MM.1S (cell line): ENCODE results near the gene RPS28.

Source experiments
- DNase-seq: peaks from one replicate; pipeline ENCODE4 v3.0.0-alpha.2; 2015
- H2AFZ ChIP-seq: fragments of 300-600 bp; sonication (generic); 2 replicates; pipeline ENCODE4 v1.6.0; 2016; ENCODE audit warnings: antibody characterized with exemption, low read length
- H3F3A ChIP-seq: fragments of 300-600 bp; sonication (generic); 2 replicates; pipeline ENCODE4 v1.6.1; 2016; ENCODE audit warnings: mild to moderate bottlenecking, antibody characterized with exemption, low read length, moderate library complexity, mixed read lengths; ENCODE audit not compliant: insufficient read depth
- H3K27ac ChIP-seq: fragments of 300-600 bp; sonication (generic); 2 replicates; pipeline ENCODE4 v1.5.1; 2016; ENCODE audit warnings: mild to moderate bottlenecking, low read length
- H3K27me3 ChIP-seq: fragments of 300-600 bp; sonication (generic); replicated peaks from 2 replicates; pipeline ENCODE4 v1.6.0; 2016; ENCODE audit warnings: low read length; ENCODE audit not compliant: insufficient read depth
- H3K36me3 ChIP-seq: fragments of 300-600 bp; sonication (generic); replicated peaks from 2 replicates; pipeline ENCODE4 v1.6.1; 2016; ENCODE audit warnings: mild to moderate bottlenecking, low read length, mixed read lengths; ENCODE audit not compliant: insufficient read depth
- H3K4me1 ChIP-seq: fragments of 300-600 bp; sonication (generic); 2 replicates; pipeline ENCODE4 v1.6.1; 2016; ENCODE audit warnings: low read length, mixed read lengths
- H3K4me2 ChIP-seq: fragments of 300-600 bp; sonication (generic); 2 replicates; pipeline ENCODE4 v1.6.0; 2016; ENCODE audit warnings: low read depth, low read length
- H3K4me3 ChIP-seq: fragments of 300-600 bp; sonication (generic); 2 replicates; pipeline ENCODE4 v1.5.1; 2016; ENCODE audit warnings: low read length, mixed read lengths
- H3K79me2 ChIP-seq: fragments of 300-600 bp; sonication (generic); 2 replicates; pipeline ENCODE4 v1.6.1; 2016; ENCODE audit warnings: mixed run types, low read length, mixed read lengths
- H3K9ac ChIP-seq: fragments of 300-600 bp; sonication (generic); 2 replicates; pipeline ENCODE4 v1.6.1; 2016; ENCODE audit warnings: low read length, mixed read lengths
- H3K9me2 ChIP-seq: fragments of 300-600 bp; sonication (generic); replicated peaks from 2 replicates; pipeline ENCODE4 v1.6.1; 2016; ENCODE audit warnings: mild to moderate bottlenecking, low read length, mixed read lengths; ENCODE audit not compliant: insufficient read depth
- H3K9me3 ChIP-seq: fragments of 300-600 bp; sonication (generic); replicated peaks from 2 replicates; pipeline ENCODE4 v1.6.1; 2016; ENCODE audit warnings: mild to moderate bottlenecking, low read length, mixed read lengths; ENCODE audit not compliant: insufficient read depth
- H4K20me1 ChIP-seq: fragments of 300-600 bp; sonication (generic); 2 replicates; pipeline ENCODE4 v1.6.1; 2016; ENCODE audit warnings: mild to moderate bottlenecking, low read length, moderate library complexity, mixed read lengths; ENCODE audit not compliant: insufficient read depth
- EZH2 ChIP-seq: fragments of 300-600 bp; sonication (generic); optimal IDR thresholded peaks from 2 replicates; pipeline ENCODE3; 2017; ENCODE audit warnings: low read depth, mild to moderate bottlenecking, antibody characterized with exemption, low read length, mixed read lengths
- EZH2phosphoT487 ChIP-seq: fragments of 300-600 bp; sonication (generic); IDR thresholded peaks from 2 replicates; pipeline ENCODE4 v1.6.1; 2018; ENCODE audit warnings: antibody characterized with exemption, low read length
- TF ChIP-seq, protein P1 (sequence below): fragments of 300-600 bp; sonication (generic); IDR thresholded peaks from 2 replicates; pipeline ENCODE4 v1.5.1; 2016; ENCODE audit warnings: antibody characterized with exemption, low read length, mixed read lengths

The RPS28 gene

DNA sequence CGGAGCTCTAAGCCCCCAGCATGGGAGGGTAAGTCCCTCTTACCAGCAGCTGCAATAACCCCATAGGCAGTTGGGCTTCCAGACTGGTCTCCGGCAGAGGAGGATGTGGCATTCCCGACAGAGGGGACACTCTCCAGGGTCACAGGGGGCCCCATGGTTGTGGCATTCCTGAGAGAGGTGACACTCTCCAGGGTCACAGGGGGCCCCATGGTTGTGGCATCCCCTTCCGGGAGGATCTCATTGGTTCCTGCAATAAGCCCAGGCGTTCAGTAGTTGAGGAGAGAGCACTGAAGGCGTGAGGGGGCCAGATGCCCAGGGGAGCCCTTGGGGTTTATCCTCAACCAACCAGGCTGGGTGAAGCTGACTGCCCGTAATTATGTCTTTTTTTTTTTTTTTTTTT is 18.6 kb upstream of the RPS28 start:
- no peak overlapping the region for H3K4me2 ChIP-seq
- TF ChIP-seq EZH2phosphoT487 (no peak), EZH2 (no peak)
- TF ChIP-seq, protein P1, sequence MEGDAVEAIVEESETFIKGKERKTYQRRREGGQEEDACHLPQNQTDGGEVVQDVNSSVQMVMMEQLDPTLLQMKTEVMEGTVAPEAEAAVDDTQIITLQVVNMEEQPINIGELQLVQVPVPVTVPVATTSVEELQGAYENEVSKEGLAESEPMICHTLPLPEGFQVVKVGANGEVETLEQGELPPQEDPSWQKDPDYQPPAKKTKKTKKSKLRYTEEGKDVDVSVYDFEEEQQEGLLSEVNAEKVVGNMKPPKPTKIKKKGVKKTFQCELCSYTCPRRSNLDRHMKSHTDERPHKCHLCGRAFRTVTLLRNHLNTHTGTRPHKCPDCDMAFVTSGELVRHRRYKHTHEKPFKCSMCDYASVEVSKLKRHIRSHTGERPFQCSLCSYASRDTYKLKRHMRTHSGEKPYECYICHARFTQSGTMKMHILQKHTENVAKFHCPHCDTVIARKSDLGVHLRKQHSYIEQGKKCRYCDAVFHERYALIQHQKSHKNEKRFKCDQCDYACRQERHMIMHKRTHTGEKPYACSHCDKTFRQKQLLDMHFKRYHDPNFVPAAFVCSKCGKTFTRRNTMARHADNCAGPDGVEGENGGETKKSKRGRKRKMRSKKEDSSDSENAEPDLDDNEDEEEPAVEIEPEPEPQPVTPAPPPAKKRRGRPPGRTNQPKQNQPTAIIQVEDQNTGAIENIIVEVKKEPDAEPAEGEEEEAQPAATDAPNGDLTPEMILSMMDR, result no peak
- H4K20me1 ChIP-seq, result no peaks in the 10 kb centered on the region
- peaks cover 8% of the 10 kb centered on the region for H3K36me3 ChIP-seq
- no peak overlapping the region for H3K4me3 ChIP-seq
- no peak overlapping the region for H3K9ac ChIP-seq
- H3K27ac ChIP-seq, result no peak overlapping the region
- H2AFZ ChIP-seq, result no peak overlapping the region
- no peaks in the 10 kb centered on the region for H3K9me2 ChIP-seq
- H3K27me3 ChIP-seq, result no peaks in the 10 kb centered on the region
- H3F3A ChIP-seq, result no peaks in the 10 kb centered on the region
- H3K79me2 ChIP-seq, result peaks cover 44% of the 10 kb centered on the region
- no peaks in the 10 kb centered on the region for H3K9me3 ChIP-seq
- peaks cover 6% of the 10 kb centered on the region for H3K4me1 ChIP-seq
- no peak for DNase-seq

DNA sequence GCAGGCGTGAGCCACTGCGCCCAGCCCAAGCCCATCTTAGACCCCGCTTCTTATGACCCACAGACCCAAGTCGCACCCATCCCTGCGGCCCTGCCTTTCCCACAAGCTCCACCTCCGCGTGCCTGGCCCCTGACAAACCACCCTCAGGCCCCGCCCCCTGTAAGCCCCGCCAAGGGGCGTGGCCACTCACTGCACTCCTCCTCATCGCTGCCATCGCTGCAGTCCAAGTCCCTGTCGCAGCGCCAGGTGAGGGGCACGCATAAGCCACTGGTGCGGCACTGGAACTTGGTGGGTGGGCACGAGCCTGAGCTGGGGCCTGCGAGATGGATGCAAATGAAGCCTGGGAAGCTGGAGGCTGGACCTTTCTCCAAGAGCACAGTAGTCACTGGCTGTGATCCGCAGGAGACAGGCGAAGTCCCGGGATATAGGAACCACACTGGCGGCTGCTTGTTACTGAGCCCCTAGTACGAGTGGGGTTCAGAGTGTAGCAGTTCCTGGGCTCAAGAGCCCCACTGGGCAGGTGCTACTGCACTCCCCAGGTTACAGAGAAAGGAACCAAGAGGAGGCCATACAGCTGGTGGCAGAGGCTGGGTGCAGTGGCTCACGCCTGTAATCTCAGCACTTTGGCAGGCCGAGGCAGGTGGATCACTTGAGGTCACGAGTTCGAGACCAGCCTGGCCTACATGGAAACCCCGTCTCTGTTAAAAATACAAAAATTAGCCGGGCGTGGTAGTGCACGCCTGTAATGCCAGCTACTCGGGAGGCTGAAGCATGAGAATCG is 16.3 kb upstream of the RPS28 start:
- Histone ChIP-seq H3K4me1 (peaks cover 6% of the 10 kb centered on the region), H2AFZ (no peak overlapping the region), H3F3A (peaks cover 3% of the 10 kb centered on the region; the same call in 1 of the 2 replicates), H3K9ac (no peak overlapping the region), H3K36me3 (peaks cover 8% of the 10 kb centered on the region), H3K27ac (no peak overlapping the region), H3K9me2 (no peaks in the 10 kb centered on the region), H3K4me3 (no peak overlapping the region), H3K79me2 (peaks cover 52% of the 10 kb centered on the region), H4K20me1 (no peaks in the 10 kb centered on the region), H3K27me3 (no peaks in the 10 kb centered on the region), H3K9me3 (no peaks in the 10 kb centered on the region), H3K4me2 (no peak overlapping the region)
- no peak for DNase-seq
- TF ChIP-seq EZH2 (no peak), EZH2phosphoT487 (no peak)
- TF ChIP-seq, protein P1, result no peak

DNA sequence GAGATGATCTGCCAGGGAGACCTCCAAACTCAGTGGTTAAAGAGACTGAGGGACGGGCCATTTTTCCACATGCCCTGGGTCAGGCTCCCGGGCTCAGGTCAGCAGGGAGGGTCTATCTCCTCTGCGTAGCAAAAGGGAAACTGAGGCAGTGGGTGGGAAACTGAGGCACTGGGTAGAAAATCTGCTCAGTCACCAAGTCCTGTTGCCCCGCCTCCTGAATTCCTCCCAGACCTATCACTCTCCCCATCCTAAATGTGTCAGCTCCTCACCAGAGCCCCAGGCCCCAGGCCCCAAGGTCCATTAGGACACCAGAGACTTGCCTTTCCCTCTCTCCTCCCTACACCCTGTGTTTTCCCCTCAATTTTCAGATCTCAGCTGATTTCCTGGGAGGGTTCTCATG is 15.5 kb upstream of the RPS28 start:
- H3K9me3 ChIP-seq, result no peaks in the 10 kb centered on the region
- peaks cover 3% of the 10 kb centered on the region; the same call in 1 of the 2 replicates for H3F3A ChIP-seq
- H3K79me2 ChIP-seq, result peaks cover 52% of the 10 kb centered on the region
- H3K4me1 ChIP-seq, result peaks cover 6% of the 10 kb centered on the region
- H3K4me3 ChIP-seq, result no peak overlapping the region
- H3K27ac ChIP-seq, result no peak overlapping the region
- no peaks in the 10 kb centered on the region for H3K9me2 ChIP-seq
- no peak overlapping the region for H2AFZ ChIP-seq
- H4K20me1 ChIP-seq, result no peaks in the 10 kb centered on the region
- TF ChIP-seq, protein P1, result no peak
- TF ChIP-seq EZH2phosphoT487, result no peak
- TF ChIP-seq EZH2, result no peak
- H3K9ac ChIP-seq, result no peak overlapping the region
- H3K4me2 ChIP-seq, result no peak overlapping the region
- peaks cover 8% of the 10 kb centered on the region for H3K36me3 ChIP-seq
- DNase-seq, result no peak
- H3K27me3 ChIP-seq, result no peaks in the 10 kb centered on the region
